Mesendoderm (in vitro differentiated cells): ENCODE measurements around the gene RUNDC1.
"Not testable (repeated sequence)": the region's sequence is repeated elsewhere in the genome, so short reads cannot be mapped to it uniquely, and the experiment has no call there.

Experiments
- DNase-seq: peaks from one replicate; pipeline ENCODE4 v3.0.0; 2013
- H2AK5ac ChIP-seq: 2 replicates; pipeline ENCODE4 v1.6.1; 2013; ENCODE audit warnings: low read length, inconsistent platforms
- H2BK120ac ChIP-seq: 2 replicates; pipeline ENCODE4 v1.6.1; 2013; ENCODE audit warnings: low read depth, mild to moderate bottlenecking, low read length, moderate library complexity, mixed read lengths
- H2BK15ac ChIP-seq: replicated peaks from 2 replicates; pipeline ENCODE4 v1.6.1; 2013; ENCODE audit warnings: low read depth, mild to moderate bottlenecking, moderate library complexity
- H2BK5ac ChIP-seq: 2 replicates; pipeline ENCODE4 v1.6.1; 2013; ENCODE audit warnings: low read length, inconsistent platforms
- H3K18ac ChIP-seq: 2 replicates; pipeline ENCODE4 v1.6.1; 2013; ENCODE audit warnings: mild to moderate bottlenecking, low read length, mixed read lengths
- H3K23ac ChIP-seq: one replicate; pipeline ENCODE4 v1.6.1; 2013; ENCODE audit warnings: low read length
- H3K27ac ChIP-seq: 2 replicates; pipeline ENCODE4 v1.5.1; 2013; ENCODE audit warnings: low read depth, mild to moderate bottlenecking, inconsistent platforms, low read length, moderate library complexity
- H3K27me3 ChIP-seq: 2 replicates; pipeline ENCODE4 v1.6.1; 2013; ENCODE audit warnings: low read length, control low read depth, mild to moderate bottlenecking, inconsistent platforms; ENCODE audit not compliant: insufficient read depth, poor library complexity
- H3K36me3 ChIP-seq: 2 replicates; pipeline ENCODE4 v1.6.1; 2013; ENCODE audit warnings: low read length, inconsistent platforms; ENCODE audit not compliant: control insufficient read depth, insufficient read depth
- H3K4ac ChIP-seq: one replicate; pipeline ENCODE4 v1.6.1; 2013; ENCODE audit warnings: low read depth, mild to moderate bottlenecking, low read length, moderate library complexity
- H3K4me1 ChIP-seq: 2 replicates; pipeline ENCODE4 v1.6.1; 2013; ENCODE audit warnings: low read depth, low read length, inconsistent platforms; ENCODE audit not compliant: control insufficient read depth
- H3K4me2 ChIP-seq: 2 replicates; pipeline ENCODE4 v1.6.1; 2013; ENCODE audit warnings: low read length
- H3K4me3 ChIP-seq: 2 replicates; pipeline ENCODE4 v1.5.1; 2013; ENCODE audit warnings: mild to moderate bottlenecking, low read length
- H3K56ac ChIP-seq: one replicate; pipeline ENCODE4 v1.6.1; 2013; ENCODE audit warnings: low read length
- H3K79me1 ChIP-seq: 2 replicates; pipeline ENCODE4 v1.6.1; 2013; ENCODE audit warnings: low read length, inconsistent platforms
- H3K79me2 ChIP-seq: 2 replicates; pipeline ENCODE4 v1.6.1; 2013; ENCODE audit warnings: mild to moderate bottlenecking, low read length; ENCODE audit not compliant: control insufficient read depth, insufficient read depth
- H3K9ac ChIP-seq: 2 replicates; pipeline ENCODE4 v1.6.1; 2013; ENCODE audit warnings: low read length, inconsistent platforms
- H4K5ac ChIP-seq: one replicate; pipeline ENCODE4 v1.6.1; 2013; ENCODE audit warnings: low read length
- H4K8ac ChIP-seq: one replicate; pipeline ENCODE4 v1.6.1; 2013; ENCODE audit warnings: low read depth, mild to moderate bottlenecking, control low read depth, low read length, moderate library complexity
- WGBS: extraction: QIAGEN DNeasy Blood & Tissue Kit; methylation state at CpG from one replicate; pipeline ENCODE4 v1.1.7; 2013; ENCODE audit warnings: low lambda C conversion rate, missing lambda C conversion rate; ENCODE audit not compliant: insufficient coverage; ENCODE audit errors: extremely low coverage; 5-methylcytosine and 5-hydroxymethylcytosine counted together

Gene RUNDC1

GRCh38 chr17:42993913-42994312 is 13.5 kb downstream of the RUNDC1 start:
- H2BK5ac ChIP-seq, H3K4me2 ChIP-seq, H3K27ac ChIP-seq, H2BK15ac ChIP-seq, H2BK120ac ChIP-seq, H4K8ac ChIP-seq, H3K56ac ChIP-seq, H3K23ac ChIP-seq, H3K4me1 ChIP-seq, H3K79me1 ChIP-seq, H3K4me3 ChIP-seq, H3K27me3 ChIP-seq, H2AK5ac ChIP-seq, H3K9ac ChIP-seq, H4K5ac ChIP-seq, H3K4ac ChIP-seq, H3K79me2 ChIP-seq, H3K18ac ChIP-seq, DNase-seq: not testable (repeated sequence)
- no CpG with 5 or more reads among the region's 10 CpGs for WGBS
- peaks cover 13% of the 10 kb centered on the region for H3K36me3 ChIP-seq

DNA sequence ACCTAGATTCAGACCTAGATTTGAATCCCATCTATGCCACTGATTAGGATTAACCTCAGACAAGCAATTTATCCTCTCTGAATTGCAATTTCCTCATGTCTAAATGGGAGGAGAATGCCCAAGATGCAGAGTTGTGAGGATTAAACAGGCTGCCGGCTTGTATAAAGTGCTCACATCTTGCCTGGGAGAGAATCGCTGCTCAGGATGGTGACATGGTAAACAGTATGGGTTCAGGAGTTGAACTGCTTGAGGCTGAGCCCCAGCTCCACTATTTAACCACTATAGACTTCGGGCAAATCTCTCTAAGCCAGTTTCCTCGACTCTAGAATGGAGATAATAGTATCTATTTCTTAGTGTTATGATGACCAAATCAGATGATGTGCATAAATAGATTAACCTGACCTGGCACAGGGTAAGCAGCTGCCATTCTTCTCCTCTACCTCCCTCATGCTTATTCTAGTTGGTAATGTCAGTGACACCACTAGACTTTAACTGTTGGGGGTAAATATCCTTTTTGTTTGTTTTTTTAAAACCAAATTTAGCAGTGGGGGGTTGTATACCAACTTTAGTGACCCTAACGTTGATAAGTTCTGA is 17.1 kb downstream of the RUNDC1 start:
- Histone ChIP-seq H3K27ac (no peak overlapping the region), H3K4ac (no peak overlapping the region), H3K4me3 (no peak overlapping the region), H3K4me2 (peak overlapping the region; percentile 26), H3K56ac (peak overlapping the region; percentile 63), H3K36me3 (peaks cover 10% of the 10 kb centered on the region), H3K23ac (no peak overlapping the region), H3K79me2 (peaks cover 19% of the 10 kb centered on the region), H3K18ac (no peak overlapping the region), H3K4me1 (no peaks in the 10 kb centered on the region), H2AK5ac (no peak overlapping the region), H2BK5ac (no peak overlapping the region), H3K27me3 (no peaks in the 10 kb centered on the region), H3K79me1 (peaks cover 2% of the 10 kb centered on the region), H2BK15ac (no peak overlapping the region), H4K5ac (no peak overlapping the region), H4K8ac (no peak overlapping the region), H3K9ac (peak overlapping the region; percentile 23), H2BK120ac (no peak overlapping the region)
- no CpG with 5 or more reads among the region's 5 CpGs for whole genome bisulfite sequencing
- no peak for DNase-seq

GRCh38 chr17:42997984-42998938 is 17.9 kb downstream of the RUNDC1 start, which contains the start of gene RPL27:
Gene RPL27 (plus strand): TSS chr17:42998419. CDS start chr17:42998751, 332 bp downstream.
- H3K4me2 ChIP-seq = peak within 1 kb of the TSS; percentile 39
- H3K9ac ChIP-seq = peak within 1 kb of the TSS; percentile 94
- peak; percentile 100 for DNase-seq
- peak within 1 kb of the TSS; percentile 88 for H3K4me3 ChIP-seq
- peaks cover 6% of the 10 kb centered on the region for H3K36me3 ChIP-seq
- no peaks in the 10 kb centered on the region for H3K4me1 ChIP-seq
- peak within 1 kb of the TSS; percentile 83 for H4K8ac ChIP-seq
- peaks cover 2% of the 10 kb centered on the region for H3K79me1 ChIP-seq
- no peak within 1 kb of the TSS for H4K5ac ChIP-seq
- no peak within 1 kb of the TSS for H2BK120ac ChIP-seq
- H2AK5ac ChIP-seq = no peak within 1 kb of the TSS
- H3K4ac ChIP-seq = peak within 1 kb of the TSS; percentile 92
- H3K27ac ChIP-seq = peak within 1 kb of the TSS; percentile 67
- H3K27me3 ChIP-seq = no peaks in the 10 kb centered on the region
- H2BK15ac ChIP-seq = no peak within 1 kb of the TSS
- no peak within 1 kb of the TSS for H3K23ac ChIP-seq
- peaks cover 19% of the 10 kb centered on the region for H3K79me2 ChIP-seq
- H2BK5ac ChIP-seq = no peak within 1 kb of the TSS
- peak within 1 kb of the TSS; percentile 80 for H3K18ac ChIP-seq
- H3K56ac ChIP-seq = peak within 1 kb of the TSS; percentile 93
- no CpG with 5 or more reads among the region's 49 CpGs for WGBS

- Histone ChIP-seq H2BK120ac (no peak overlapping the region), H4K8ac (no peak overlapping the region), H2BK5ac (no peak overlapping the region), H3K79me1 (peaks cover 2% of the 10 kb centered on the region), H2BK15ac (no peak overlapping the region), H3K27ac (no peak overlapping the region), H3K18ac (no peak overlapping the region), H3K4me2 (peak overlapping the region; percentile 39), H3K23ac (no peak overlapping the region), H3K56ac (peak overlapping the region; percentile 93), H3K79me2 (peaks cover 19% of the 10 kb centered on the region), H2AK5ac (no peak overlapping the region), H4K5ac (no peak overlapping the region), H3K36me3 (peaks cover 6% of the 10 kb centered on the region), H3K9ac (peak overlapping the region; percentile 94), H3K4ac (peak overlapping the region; percentile 92), H3K4me1 (no peaks in the 10 kb centered on the region), H3K27me3 (no peaks in the 10 kb centered on the region), H3K4me3 (peak overlapping the region; percentile 88)
- WGBS = no CpG with 5 or more reads among the region's 10 CpGs
- no peak for DNase-seq
Observed at GRCh38 chr17:42999003-42999525, 18.7 kb downstream of the RUNDC1 start.

DNA sequence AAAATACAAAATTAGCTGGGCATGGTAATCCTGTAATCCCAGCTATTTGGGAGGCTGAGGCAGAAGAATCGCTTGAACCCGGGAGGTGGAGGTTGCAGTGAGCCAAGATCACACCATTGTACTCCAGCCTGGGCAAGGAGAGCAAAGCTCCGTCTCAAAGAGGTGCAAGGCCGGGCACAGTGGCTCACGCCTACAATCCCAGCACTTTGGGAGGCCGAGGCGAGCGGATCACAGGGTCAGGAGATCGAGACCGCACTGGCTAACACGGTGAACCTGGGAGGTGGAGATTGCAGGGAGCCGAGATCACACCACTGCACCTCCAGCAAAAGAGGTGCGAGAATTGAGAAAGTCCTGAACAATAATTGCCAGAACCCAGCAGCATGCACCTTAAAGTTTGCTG is 20.5 kb downstream of the RUNDC1 start:
- Histone ChIP-seq H3K56ac (peak overlapping the region; percentile 44), H3K9ac (peak overlapping the region; percentile 2), H3K79me2 (peaks cover 19% of the 10 kb centered on the region)
- H3K4me1 ChIP-seq, H3K4me2 ChIP-seq, H3K27me3 ChIP-seq, H3K4ac ChIP-seq, H3K23ac ChIP-seq, H2BK5ac ChIP-seq, H3K4me3 ChIP-seq, H3K18ac ChIP-seq, DNase-seq, H2BK15ac ChIP-seq, H3K79me1 ChIP-seq, H3K27ac ChIP-seq, H2BK120ac ChIP-seq, H4K8ac ChIP-seq, H3K36me3 ChIP-seq, H4K5ac ChIP-seq, H2AK5ac ChIP-seq: not testable (repeated sequence)
- no CpG with 5 or more reads among the region's 13 CpGs for WGBS
